Measurements from ENCODE around the gene PRPH2.

The PRPH2 gene

GRCh38 chr6:42764911-42765648 is 42.7 kb upstream of the PRPH2 start:
- no peak for TF ChIP-seq CTCF (IDR thresholded peaks at IDR 0.05; ENCODE audit: unreplicated experiment in 3 of 3)
- Mint-ChIP-seq H3K27ac (peak overlapping the region in 1 of 3 experiments; percentile 22), H3K4me1 (no peaks in the 10 kb centered on the region), H3K36me3 (ENCODE audit: low read depth) (no peaks in the 10 kb centered on the region), H3K27me3 (ENCODE audit: low read depth) (peaks cover 3% of the 10 kb centered on the region), H3K4me3 (no peak overlapping the region), H3K9me3 (no peaks in the 10 kb centered on the region)

DNA sequence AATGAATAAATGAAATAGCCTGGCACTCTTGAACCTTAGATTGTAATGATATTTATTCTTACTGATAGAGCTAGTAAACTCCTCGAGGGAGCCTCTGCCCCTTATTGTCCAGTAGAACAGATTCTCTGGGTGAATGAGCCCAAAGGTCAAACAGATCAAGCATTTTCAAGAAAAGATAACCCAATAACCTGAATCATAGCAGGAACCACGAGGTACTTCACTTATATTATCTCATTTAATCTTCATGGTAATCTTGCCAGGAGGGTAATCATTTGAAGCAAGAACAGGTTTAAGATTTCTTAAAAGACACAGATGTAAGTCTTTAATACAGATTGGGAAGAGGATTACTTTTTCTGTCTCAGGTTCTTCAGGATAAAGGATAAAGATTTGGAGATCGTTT is 40.6 kb upstream of the PRPH2 start:
- Mint-ChIP-seq H3K27me3 (ENCODE audit: low read depth) (peaks cover 3% of the 10 kb centered on the region), H3K36me3 (ENCODE audit: low read depth) (peaks cover 5% of the 10 kb centered on the region), H3K27ac (no peak overlapping the region), H3K4me1 (peaks cover 6% of the 10 kb centered on the region), H3K9me3 (no peaks in the 10 kb centered on the region), H3K4me3 (no peak overlapping the region)
- TF ChIP-seq CTCF (IDR thresholded peaks at IDR 0.05; ENCODE audit: unreplicated experiment in 3 of 3): no peak

DNA sequence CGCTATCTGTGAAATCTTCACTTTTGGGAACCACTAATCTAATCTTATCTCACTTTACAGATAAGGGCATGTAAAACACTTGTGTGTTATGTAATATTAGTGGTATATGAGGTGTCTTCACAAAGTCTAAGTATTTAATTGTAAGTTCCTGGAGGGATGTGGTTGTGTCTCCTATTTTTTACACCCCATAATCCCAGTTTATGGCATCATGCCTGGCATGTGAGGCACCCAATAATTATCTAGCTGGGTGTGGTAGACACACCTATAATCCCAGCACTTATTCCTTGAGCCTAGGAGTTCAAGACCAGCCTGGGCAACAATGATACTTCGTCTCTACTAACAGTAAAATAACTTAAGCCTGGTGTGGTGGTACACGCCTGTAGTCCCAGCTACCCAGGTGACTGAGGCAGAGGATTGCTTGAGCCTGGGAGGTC is 40.0 kb upstream of the PRPH2 start:
- Mint-ChIP-seq H3K4me3 (no peak overlapping the region), H3K27me3 (ENCODE audit: low read depth) (peaks cover 3% of the 10 kb centered on the region), H3K9me3 (no peaks in the 10 kb centered on the region), H3K36me3 (ENCODE audit: low read depth) (peaks cover 5% of the 10 kb centered on the region), H3K4me1 (peaks cover 6% of the 10 kb centered on the region), H3K27ac (no peak overlapping the region)
- no peak for TF ChIP-seq CTCF (IDR thresholded peaks at IDR 0.05; ENCODE audit: unreplicated experiment in 3 of 3)

GRCh38 chr6:42761287-42762067 is 39.1 kb upstream of the PRPH2 start:
- peaks cover 5% of the 10 kb centered on the region for H3K36me3 Mint-ChIP-seq (ENCODE audit: low read depth)
- H3K9me3 Mint-ChIP-seq: no peaks in the 10 kb centered on the region
- no peak overlapping the region for H3K27ac Mint-ChIP-seq

DNA sequence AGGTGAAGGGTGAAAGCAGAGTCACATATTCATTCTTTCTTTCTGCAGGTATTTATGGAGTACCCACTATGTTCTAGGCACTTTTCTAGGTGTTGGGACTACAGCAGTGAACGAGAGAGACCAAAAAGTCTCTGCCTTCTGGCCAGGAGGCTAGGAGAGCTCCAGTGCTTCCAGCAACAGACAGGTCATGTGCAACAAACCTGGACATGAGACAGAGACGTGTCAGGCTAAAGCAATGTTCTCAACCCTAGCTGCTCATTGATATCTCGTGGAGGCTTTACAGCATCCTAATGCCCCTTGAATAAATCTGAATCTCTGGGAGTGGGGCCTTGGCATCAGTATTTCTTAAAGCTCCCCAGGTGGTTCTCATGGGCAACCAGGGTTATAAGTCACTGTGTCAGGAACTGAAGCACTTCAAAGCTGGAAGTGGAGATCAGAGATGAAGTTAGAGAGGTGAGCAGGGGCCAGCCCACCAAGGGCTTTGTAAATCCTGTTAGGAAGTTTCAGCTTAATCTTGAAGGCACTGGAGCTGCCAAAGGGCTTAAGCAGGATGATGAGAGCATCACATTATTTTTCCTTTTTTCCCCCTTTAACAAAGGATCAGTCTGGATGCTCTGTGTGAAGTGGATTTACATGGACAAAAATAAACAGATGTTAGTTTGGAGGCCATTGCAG is 36.5 kb upstream of the PRPH2 start:
- Mint-ChIP-seq H3K36me3 (ENCODE audit: low read depth) (peaks cover 5% of the 10 kb centered on the region), H3K4me1 (peaks cover 6% of the 10 kb centered on the region), H3K9me3 (no peaks in the 10 kb centered on the region), H3K27ac (no peak overlapping the region), H3K4me3 (no peak overlapping the region), H3K27me3 (ENCODE audit: low read depth) (no peaks in the 10 kb centered on the region)
- TF ChIP-seq CTCF (IDR thresholded peaks at IDR 0.05; ENCODE audit: unreplicated experiment in 3 of 3): no peak

More at GRCh38 chr6:42761287-42762067, 39.1 kb upstream of the PRPH2 start:
- H3K4me3 Mint-ChIP-seq: no peak overlapping the region
- TF ChIP-seq CTCF (IDR thresholded peaks at IDR 0.05; ENCODE audit: unreplicated experiment in 3 of 3): no peak
- H3K4me1 Mint-ChIP-seq: peaks cover 6% of the 10 kb centered on the region
- peaks cover under 1% of the 10 kb centered on the region for H3K27me3 Mint-ChIP-seq (ENCODE audit: low read depth)
